Neuronal stem cell (in vitro differentiated cells): ENCODE data around the gene KRT6C.

Source experiments
- DNase-seq: peaks from one replicate; pipeline ENCODE4 v3.0.0-alpha.2; 2013; ENCODE audit warnings: low spot score
- H2AFZ ChIP-seq: one replicate; pipeline ENCODE4 v1.6.1; 2013; ENCODE audit warnings: mild to moderate bottlenecking, low read length, inconsistent platforms
- H2AK5ac ChIP-seq: 2 replicates; pipeline ENCODE4 v1.6.1; 2013; ENCODE audit warnings: low read depth, mild to moderate bottlenecking, inconsistent platforms, low read length, moderate library complexity, mixed read lengths
- H2BK120ac ChIP-seq: 2 replicates; pipeline ENCODE4 v1.6.1; 2013; ENCODE audit warnings: low read depth, mild to moderate bottlenecking, inconsistent platforms, low read length, moderate library complexity, mixed read lengths
- H2BK12ac ChIP-seq: one replicate; pipeline ENCODE4 v1.6.1; 2013; ENCODE audit warnings: low read length, inconsistent platforms
- H2BK15ac ChIP-seq: 2 replicates; pipeline ENCODE4 v1.6.1; 2013; ENCODE audit warnings: mild to moderate bottlenecking, low read length, inconsistent platforms, mixed read lengths
- H2BK5ac ChIP-seq: one replicate; pipeline ENCODE4 v1.6.1; 2013; ENCODE audit warnings: inconsistent platforms, mild to moderate bottlenecking, low read length, moderate library complexity
- H3K14ac ChIP-seq: one replicate; pipeline ENCODE4 v1.6.1; 2013; ENCODE audit warnings: low read length, inconsistent platforms
- H3K18ac ChIP-seq: 2 replicates; pipeline ENCODE4 v1.6.1; 2013; ENCODE audit warnings: low read length, inconsistent platforms
- H3K23ac ChIP-seq: 2 replicates; pipeline ENCODE4 v1.6.1; 2013; ENCODE audit warnings: low read depth, mild to moderate bottlenecking, mixed read lengths, low read length, inconsistent platforms; ENCODE audit not compliant: poor library complexity
- H3K27ac ChIP-seq: replicated peaks from 3 replicates; pipeline ENCODE4 v1.5.1; 2013; ENCODE audit warnings: low read length, inconsistent platforms
- H3K27me3 ChIP-seq, 3 experiments: 2 replicates each; pipeline ENCODE4 v1.6.1; 2013; ENCODE audit warnings: low read length in 3 of 3, mild to moderate bottlenecking in 2 of 3, inconsistent platforms in 1 of 3, low read depth in 1 of 3, mixed read lengths in 1 of 3, moderate library complexity in 1 of 3; ENCODE audit not compliant: control insufficient read depth in 3 of 3, insufficient read depth in 3 of 3
- H3K36me3 ChIP-seq, 2 donors: replicated peaks in 1 of 2; 2 replicates each; pipeline ENCODE4 v1.6.1; 2013; ENCODE audit warnings: low read length in 2 of 2; ENCODE audit not compliant: control insufficient read depth in 2 of 2, insufficient read depth in 2 of 2
- H3K4ac ChIP-seq: 2 replicates; pipeline ENCODE4 v1.6.1; 2013; ENCODE audit warnings: inconsistent platforms, mild to moderate bottlenecking, low read length, moderate library complexity
- H3K4me1 ChIP-seq, 2 donors: 1 replicate in 1 of 2; 2 replicates in 1 of 2; pipeline ENCODE4 v1.6.1; 2013; ENCODE audit warnings: low read length in 2 of 2, low read depth in 1 of 2; ENCODE audit not compliant: control insufficient read depth in 2 of 2, insufficient read depth in 1 of 2
- H3K4me2 ChIP-seq: one replicate; pipeline ENCODE4 v1.6.1; 2013; ENCODE audit warnings: mild to moderate bottlenecking, low read length, inconsistent platforms; ENCODE audit not compliant: insufficient read depth, poor library complexity, severe bottlenecking
- H3K4me3 ChIP-seq, 2 donors: 2 replicates each; pipeline ENCODE4 v1.5.1; 2013; ENCODE audit warnings: low read length in 2 of 2, mild to moderate bottlenecking in 2 of 2, inconsistent platforms in 1 of 2, moderate library complexity in 1 of 2
- H3K79me1 ChIP-seq: one replicate; pipeline ENCODE4 v1.6.1; 2013; ENCODE audit warnings: low read depth, mild to moderate bottlenecking, inconsistent platforms, low read length, moderate library complexity
- H3K9ac ChIP-seq: one replicate; pipeline ENCODE4 v1.6.1; 2013; ENCODE audit warnings: mild to moderate bottlenecking, low read depth, low read length, inconsistent platforms; ENCODE audit not compliant: poor library complexity
- H3K9me3 ChIP-seq, 2 donors: replicated peaks in 1 of 2; 2 replicates each; pipeline versions ENCODE3 to v1.6.1; 2013; ENCODE audit warnings: low read length in 2 of 2, mild to moderate bottlenecking in 2 of 2, inconsistent platforms in 1 of 2, low read depth in 1 of 2, mixed read lengths in 1 of 2, moderate library complexity in 1 of 2; ENCODE audit not compliant: control insufficient read depth in 2 of 2, insufficient read depth in 1 of 2
- H4K8ac ChIP-seq: one replicate; pipeline ENCODE4 v1.6.1; 2013; ENCODE audit warnings: low read depth, mild to moderate bottlenecking, inconsistent platforms, low read length, moderate library complexity
- H4K91ac ChIP-seq: one replicate; pipeline ENCODE4 v1.6.1; 2013; ENCODE audit warnings: low read length, low read depth, mild to moderate bottlenecking, inconsistent platforms; ENCODE audit not compliant: poor library complexity
- WGBS, 2 donors: extraction: QIAGEN DNeasy Blood & Tissue Kit; methylation state at CpG; one replicate each; pipeline ENCODE4 v1.1.7; 2013; ENCODE audit warnings: missing lambda C conversion rate in 2 of 2, mixed read lengths in 1 of 2; ENCODE audit not compliant: insufficient read length in 2 of 2, insufficient replicate concordance in 1 of 2; ENCODE audit errors: extremely low coverage in 2 of 2; 5-methylcytosine and 5-hydroxymethylcytosine counted together

The KRT6C gene

DNA sequence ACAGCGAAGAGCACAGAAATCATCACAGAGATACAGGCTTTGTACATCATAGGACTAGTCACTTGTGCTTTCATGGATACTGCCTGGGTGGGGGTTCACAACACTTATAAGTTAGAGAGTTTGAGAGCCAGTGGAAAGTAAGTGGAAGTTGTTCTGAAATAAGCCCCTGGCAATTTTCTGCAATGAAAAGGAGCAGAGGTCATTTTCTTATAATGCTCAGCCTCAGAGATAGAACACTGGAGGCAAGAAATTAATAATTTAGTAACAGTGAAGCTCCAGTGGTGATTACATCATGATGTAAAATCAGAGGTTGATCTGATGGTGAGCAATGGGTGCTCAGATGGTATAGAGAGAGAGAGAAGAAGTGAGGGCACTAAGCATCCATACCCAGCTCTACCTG lies 13.6 kb upstream of the KRT6C start:
- no CpG with 5 or more reads among the region's 1 CpG for WGBS, 2 donors
- H4K91ac ChIP-seq: no peak overlapping the region
- H2AK5ac ChIP-seq: no peak overlapping the region
- H2BK120ac ChIP-seq: no peak overlapping the region
- no peak overlapping the region for H3K9ac ChIP-seq
- H3K14ac ChIP-seq: no peak overlapping the region
- no peak overlapping the region for H3K4me2 ChIP-seq
- no peak overlapping the region for H3K27ac ChIP-seq
- H2BK12ac ChIP-seq: no peak overlapping the region
- H3K23ac ChIP-seq: no peak overlapping the region
- no peaks in the 10 kb centered on the region for H3K9me3 ChIP-seq
- no peak overlapping the region for H3K4me3 ChIP-seq
- no peak overlapping the region for H4K8ac ChIP-seq
- H3K18ac ChIP-seq: no peak overlapping the region
- no peaks in the 10 kb centered on the region for H3K36me3 ChIP-seq
- H3K4me1 ChIP-seq: no peaks in the 10 kb centered on the region
- H2AFZ ChIP-seq: no peak overlapping the region
- peaks cover 0 to 3% (median 0%) of the 10 kb centered on the region in 3 experiments for H3K27me3 ChIP-seq
- no peaks in the 10 kb centered on the region for H3K79me1 ChIP-seq
- no peak overlapping the region for H3K4ac ChIP-seq
- no peak overlapping the region for H2BK15ac ChIP-seq
- no peak overlapping the region for H2BK5ac ChIP-seq
- no peak for DNase-seq

DNA sequence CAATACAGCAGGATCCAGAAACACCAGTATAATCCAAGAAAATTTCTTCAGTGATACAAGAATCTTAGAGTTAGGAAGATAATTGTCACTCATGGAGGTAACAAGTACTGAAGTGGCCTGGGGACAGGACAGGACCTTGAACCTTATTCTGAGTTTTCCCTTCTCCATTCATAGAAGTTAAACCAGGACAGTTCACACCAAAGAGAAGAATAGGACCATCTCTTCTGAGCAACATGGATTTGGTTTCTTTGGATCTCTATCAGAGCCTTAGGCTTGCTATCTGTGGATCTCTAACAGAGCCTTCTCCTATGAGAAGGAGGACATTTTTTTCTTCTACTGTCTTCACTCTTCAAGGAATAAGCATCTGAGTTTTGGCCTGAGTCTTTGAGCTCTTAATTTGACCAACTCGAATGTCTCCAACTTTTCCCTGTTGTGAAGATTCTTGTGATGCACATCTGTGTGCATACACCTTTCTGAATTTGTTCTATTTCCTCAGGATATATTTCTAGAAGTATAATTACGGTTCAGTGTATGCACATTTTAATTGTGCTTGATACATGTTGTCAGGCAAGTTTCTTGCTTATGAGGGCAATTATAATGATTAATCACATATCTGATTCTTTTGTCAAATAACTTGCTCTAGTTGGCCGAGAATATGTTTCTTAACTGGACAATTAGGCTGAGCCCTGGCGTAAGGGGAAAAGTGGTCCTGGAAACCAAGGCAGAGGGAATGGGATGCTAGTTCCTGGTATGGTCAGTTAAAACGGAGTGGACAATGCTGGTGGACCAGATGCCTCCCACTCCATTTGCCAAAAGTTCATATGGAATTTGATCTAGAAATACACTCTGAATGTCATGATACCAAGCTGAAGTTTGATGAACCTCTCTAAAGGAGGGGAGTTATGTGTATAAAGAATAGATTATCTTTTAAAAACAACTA lies 12.8 kb upstream of the KRT6C start:
- no peak overlapping the region for H4K8ac ChIP-seq

DNA sequence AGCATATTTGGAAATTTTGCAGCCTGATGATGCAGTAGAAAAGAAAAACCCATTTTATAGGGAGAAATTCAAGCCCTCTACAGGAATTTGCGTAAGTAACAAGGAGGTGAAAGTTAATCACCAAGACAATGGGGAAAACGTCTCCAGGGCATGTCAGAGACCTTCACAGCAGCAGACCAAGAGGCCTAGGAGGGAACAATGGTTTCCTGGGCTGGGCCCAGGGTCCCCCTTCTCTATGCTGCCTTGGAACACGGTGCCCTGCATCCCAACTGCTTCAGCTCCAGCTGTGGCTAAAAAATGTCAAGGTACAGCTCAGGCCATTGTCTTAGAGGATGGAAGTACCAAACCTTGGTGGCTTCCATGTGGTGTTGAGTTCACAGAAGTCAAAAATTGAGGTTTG lies 6.5 kb upstream of the KRT6C start:
- H3K4me2 ChIP-seq: no peak overlapping the region
- H3K4me3 ChIP-seq: no peak overlapping the region
- H2AK5ac ChIP-seq: no peak overlapping the region
- H3K14ac ChIP-seq: no peak overlapping the region
- DNase-seq: no peak
- no peak overlapping the region for H3K27ac ChIP-seq
- H3K9me3 ChIP-seq: no peaks in the 10 kb centered on the region
- no peaks in the 10 kb centered on the region for H3K4me1 ChIP-seq
- no peak overlapping the region for H2BK15ac ChIP-seq
- H3K18ac ChIP-seq: no peak overlapping the region
- H3K4ac ChIP-seq: no peak overlapping the region
- H2AFZ ChIP-seq: no peak overlapping the region
- H3K36me3 ChIP-seq: no peaks in the 10 kb centered on the region
- no peak overlapping the region for H3K23ac ChIP-seq
- whole genome bisulfite sequencing, 2 donors: no CpG with 5 or more reads among the region's 3 CpGs
- H3K9ac ChIP-seq: no peak overlapping the region
- no peak overlapping the region for H4K8ac ChIP-seq
- no peak overlapping the region for H4K91ac ChIP-seq
- H2BK5ac ChIP-seq: no peak overlapping the region
- H2BK12ac ChIP-seq: no peak overlapping the region
- no peaks in the 10 kb centered on the region for H3K27me3 ChIP-seq
- H3K79me1 ChIP-seq: no peaks in the 10 kb centered on the region
- H2BK120ac ChIP-seq: no peak overlapping the region

More for the DNA sequence above, 12.8 kb upstream of the KRT6C start:
- H3K27me3 ChIP-seq: peaks cover 0 to 2% (median 0%) of the 10 kb centered on the region in 3 experiments
- H3K4me3 ChIP-seq: no peak overlapping the region
- H2BK15ac ChIP-seq: no peak overlapping the region
- H3K79me1 ChIP-seq: no peaks in the 10 kb centered on the region
- no peak overlapping the region for H3K27ac ChIP-seq
- H2AK5ac ChIP-seq: no peak overlapping the region
- H3K4ac ChIP-seq: no peak overlapping the region
- no CpG with 5 or more reads among the region's 5 CpGs for WGBS, 2 donors
- no peaks in the 10 kb centered on the region for H3K4me1 ChIP-seq
- no peaks in the 10 kb centered on the region for H3K9me3 ChIP-seq
- no peak overlapping the region for H3K18ac ChIP-seq
- H3K14ac ChIP-seq: no peak overlapping the region
- no peak overlapping the region for H2AFZ ChIP-seq
- no peak overlapping the region for H4K91ac ChIP-seq
- no peaks in the 10 kb centered on the region for H3K36me3 ChIP-seq
- H2BK5ac ChIP-seq: no peak overlapping the region
- no peak overlapping the region for H3K9ac ChIP-seq
- no peak overlapping the region for H3K23ac ChIP-seq
- no peak overlapping the region for H2BK12ac ChIP-seq
- no peak for DNase-seq
- no peak overlapping the region for H2BK120ac ChIP-seq
- no peak overlapping the region for H3K4me2 ChIP-seq

DNA sequence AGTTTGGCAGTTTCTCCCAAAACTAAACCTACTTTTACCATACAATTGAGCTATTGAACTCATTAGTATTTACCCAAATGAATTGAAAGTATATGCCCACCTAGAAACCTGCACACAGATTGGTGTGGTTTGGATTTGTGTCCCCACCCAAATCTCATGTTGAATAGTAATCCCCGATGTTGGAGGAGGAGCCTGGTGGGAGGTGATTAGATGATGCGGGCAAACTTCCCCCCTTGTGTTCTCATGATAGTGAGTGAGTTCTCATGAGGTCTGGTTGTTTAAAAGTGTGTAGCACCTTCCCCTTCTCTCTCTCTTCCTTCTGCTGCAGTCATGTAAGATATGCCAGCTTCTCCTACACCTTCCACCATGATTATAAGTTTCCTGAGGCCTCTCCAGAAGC lies 4.0 kb upstream of the KRT6C start:
- H4K8ac ChIP-seq: no peak overlapping the region
- no peak overlapping the region for H2BK15ac ChIP-seq
- H3K27me3 ChIP-seq: no peaks in the 10 kb centered on the region
- no peak overlapping the region for H3K9ac ChIP-seq
- no peak overlapping the region for H3K18ac ChIP-seq
- WGBS, 2 donors: no CpG with 5 or more reads among the region's 2 CpGs
- no peak overlapping the region for H3K23ac ChIP-seq
- no peak overlapping the region for H3K14ac ChIP-seq
- no peaks in the 10 kb centered on the region for H3K9me3 ChIP-seq
- no peak overlapping the region for H2AK5ac ChIP-seq
- no peaks in the 10 kb centered on the region for H3K36me3 ChIP-seq
- no peak overlapping the region for H2AFZ ChIP-seq
- H3K4me2 ChIP-seq: no peak overlapping the region
- H3K4me3 ChIP-seq: no peak overlapping the region
- no peak for DNase-seq
- H2BK120ac ChIP-seq: no peak overlapping the region
- no peak overlapping the region for H4K91ac ChIP-seq
- H3K4ac ChIP-seq: no peak overlapping the region
- no peak overlapping the region for H2BK5ac ChIP-seq
- no peak overlapping the region for H2BK12ac ChIP-seq
- H3K27ac ChIP-seq: no peak overlapping the region
- H3K4me1 ChIP-seq: no peaks in the 10 kb centered on the region
- no peaks in the 10 kb centered on the region for H3K79me1 ChIP-seq
